GM12874 (cell line): ENCODE data around the gene SLC12A7.

Experiments used
- CTCF ChIP-seq: IDR thresholded peaks from 2 replicates; pipeline ENCODE4 v1.5.1; 2011; ENCODE audit warnings: low read depth, mild to moderate bottlenecking, control low read depth, low read length, moderate library complexity; ENCODE audit not compliant: insufficient read depth

Gene SLC12A7

GRCh38 chr5:1087428-1087827 is 24.4 kb downstream of the SLC12A7 start:
- TF ChIP-seq CTCF = no peak

GRCh38 chr5:1086871-1087270 is 25.0 kb downstream of the SLC12A7 start:
- no peak for TF ChIP-seq CTCF

GRCh38 chr5:1086137-1086536 is 25.7 kb downstream of the SLC12A7 start:
- TF ChIP-seq CTCF = no peak

- TF ChIP-seq CTCF = no peak
Measured at GRCh38 chr5:1085391-1085790, 26.5 kb downstream of the SLC12A7 start.

GRCh38 chr5:1083823-1084605 is 27.8 kb downstream of the SLC12A7 start:
- no peak for TF ChIP-seq CTCF

GRCh38 chr5:1081519-1081918 is 30.3 kb downstream of the SLC12A7 start:
- TF ChIP-seq CTCF = no peak

- no peak for TF ChIP-seq CTCF
Measured at GRCh38 chr5:1080432-1080831, 31.4 kb downstream of the SLC12A7 start.
